Measurements from ENCODE around the gene PKHD1.

Gene PKHD1

GRCh38 chr6:52133324-52133723, 45.9 kb upstream of the PKHD1 start:
- TF ChIP-seq SIN3A (IDR thresholded peaks at IDR 0.05; ENCODE audit: borderline replicate concordance, insufficient read depth, low read length), result no peak
- no peak for TF ChIP-seq TAF1 (IDR thresholded peaks at IDR 0.05; ENCODE audit: borderline replicate concordance, insufficient read depth, low read length)
- no peak for TF ChIP-seq FOXP2 (optimal IDR thresholded peaks at IDR 0.05; ENCODE audit: borderline replicate concordance, extremely low read depth, extremely low read length, insufficient read depth)
- TF ChIP-seq, protein P1, sequence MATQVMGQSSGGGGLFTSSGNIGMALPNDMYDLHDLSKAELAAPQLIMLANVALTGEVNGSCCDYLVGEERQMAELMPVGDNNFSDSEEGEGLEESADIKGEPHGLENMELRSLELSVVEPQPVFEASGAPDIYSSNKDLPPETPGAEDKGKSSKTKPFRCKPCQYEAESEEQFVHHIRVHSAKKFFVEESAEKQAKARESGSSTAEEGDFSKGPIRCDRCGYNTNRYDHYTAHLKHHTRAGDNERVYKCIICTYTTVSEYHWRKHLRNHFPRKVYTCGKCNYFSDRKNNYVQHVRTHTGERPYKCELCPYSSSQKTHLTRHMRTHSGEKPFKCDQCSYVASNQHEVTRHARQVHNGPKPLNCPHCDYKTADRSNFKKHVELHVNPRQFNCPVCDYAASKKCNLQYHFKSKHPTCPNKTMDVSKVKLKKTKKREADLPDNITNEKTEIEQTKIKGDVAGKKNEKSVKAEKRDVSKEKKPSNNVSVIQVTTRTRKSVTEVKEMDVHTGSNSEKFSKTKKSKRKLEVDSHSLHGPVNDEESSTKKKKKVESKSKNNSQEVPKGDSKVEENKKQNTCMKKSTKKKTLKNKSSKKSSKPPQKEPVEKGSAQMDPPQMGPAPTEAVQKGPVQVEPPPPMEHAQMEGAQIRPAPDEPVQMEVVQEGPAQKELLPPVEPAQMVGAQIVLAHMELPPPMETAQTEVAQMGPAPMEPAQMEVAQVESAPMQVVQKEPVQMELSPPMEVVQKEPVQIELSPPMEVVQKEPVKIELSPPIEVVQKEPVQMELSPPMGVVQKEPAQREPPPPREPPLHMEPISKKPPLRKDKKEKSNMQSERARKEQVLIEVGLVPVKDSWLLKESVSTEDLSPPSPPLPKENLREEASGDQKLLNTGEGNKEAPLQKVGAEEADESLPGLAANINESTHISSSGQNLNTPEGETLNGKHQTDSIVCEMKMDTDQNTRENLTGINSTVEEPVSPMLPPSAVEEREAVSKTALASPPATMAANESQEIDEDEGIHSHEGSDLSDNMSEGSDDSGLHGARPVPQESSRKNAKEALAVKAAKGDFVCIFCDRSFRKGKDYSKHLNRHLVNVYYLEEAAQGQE (IDR thresholded peaks at IDR 0.05; ENCODE audit: insufficient read depth in 1 of 2, low read depth in 2 of 2, low read length in 2 of 2), result no peak
- TF ChIP-seq POLR2AphosphoS5 (IDR thresholded peaks at IDR 0.05; ENCODE audit: low read depth, low read length), result no peak

GRCh38 chr6:52132292-52132691, 44.9 kb upstream of the PKHD1 start:
- TF ChIP-seq FOXP2 (optimal IDR thresholded peaks at IDR 0.05; ENCODE audit: borderline replicate concordance, extremely low read depth, extremely low read length, insufficient read depth) (no peak), POLR2AphosphoS5 (IDR thresholded peaks at IDR 0.05; ENCODE audit: low read depth, low read length) (no peak), SIN3A (IDR thresholded peaks at IDR 0.05; ENCODE audit: borderline replicate concordance, insufficient read depth, low read length) (no peak), TAF1 (IDR thresholded peaks at IDR 0.05; ENCODE audit: borderline replicate concordance, insufficient read depth, low read length) (no peak)
- TF ChIP-seq, protein P1 (IDR thresholded peaks at IDR 0.05; ENCODE audit: insufficient read depth in 1 of 2, low read depth in 2 of 2, low read length in 2 of 2), result no peak

DNA sequence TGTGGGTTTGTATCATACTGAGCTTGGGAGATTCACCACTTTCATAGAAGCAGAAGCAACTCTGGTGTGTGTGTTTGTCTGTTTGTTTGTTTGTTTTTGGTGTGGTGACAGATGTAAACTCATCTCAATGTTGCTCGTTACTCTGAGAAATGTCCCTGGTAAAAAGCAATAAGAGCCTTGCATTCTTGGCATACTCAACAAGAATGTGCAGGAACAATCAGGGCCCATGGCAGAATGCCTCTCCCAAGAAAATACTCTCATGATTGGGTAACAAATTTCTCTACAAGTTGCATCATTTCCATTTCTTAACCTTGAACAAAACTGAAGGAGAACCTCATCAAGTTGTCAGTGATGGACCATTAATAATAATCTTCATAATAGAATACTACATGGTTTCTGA, 43.0 kb upstream of the PKHD1 start:
- TF ChIP-seq POLR2AphosphoS5 (IDR thresholded peaks at IDR 0.05; ENCODE audit: low read depth, low read length) (no peak), SIN3A (IDR thresholded peaks at IDR 0.05; ENCODE audit: borderline replicate concordance, insufficient read depth, low read length) (no peak), FOXP2 (optimal IDR thresholded peaks at IDR 0.05; ENCODE audit: borderline replicate concordance, extremely low read depth, extremely low read length, insufficient read depth) (no peak), TAF1 (IDR thresholded peaks at IDR 0.05; ENCODE audit: borderline replicate concordance, insufficient read depth, low read length) (no peak)
- TF ChIP-seq, protein P1 (IDR thresholded peaks at IDR 0.05; ENCODE audit: insufficient read depth in 1 of 2, low read depth in 2 of 2, low read length in 2 of 2), result no peak

GRCh38 chr6:52127957-52128356, 40.5 kb upstream of the PKHD1 start:
- TF ChIP-seq TAF1 (IDR thresholded peaks at IDR 0.05; ENCODE audit: borderline replicate concordance, insufficient read depth, low read length) (no peak), FOXP2 (optimal IDR thresholded peaks at IDR 0.05; ENCODE audit: borderline replicate concordance, extremely low read depth, extremely low read length, insufficient read depth) (no peak)
- TF ChIP-seq, protein P1 (IDR thresholded peaks at IDR 0.05; ENCODE audit: insufficient read depth in 1 of 2, low read depth in 2 of 2, low read length in 2 of 2), result no peak

DNA sequence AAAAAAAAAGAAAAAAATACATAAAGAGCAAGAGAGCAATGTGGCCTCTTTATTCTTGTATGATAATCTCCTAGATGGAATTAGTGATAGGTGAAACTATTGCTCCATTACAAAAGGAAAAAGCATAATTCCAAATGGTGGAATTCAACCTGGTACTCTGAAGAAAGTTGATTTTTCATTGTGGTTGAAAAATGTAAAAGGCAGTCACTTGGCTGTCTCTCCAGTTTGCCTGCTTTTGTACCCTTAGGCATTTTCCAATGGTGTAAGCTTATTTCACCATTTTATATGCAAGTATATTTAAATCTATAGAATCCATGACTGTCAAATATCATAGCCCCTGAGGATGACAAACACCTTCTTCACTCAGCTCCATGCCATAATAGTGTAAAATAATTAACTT, 38.8 kb upstream of the PKHD1 start:
- no peak for TF ChIP-seq FOXP2 (optimal IDR thresholded peaks at IDR 0.05; ENCODE audit: borderline replicate concordance, extremely low read depth, extremely low read length, insufficient read depth)
- TF ChIP-seq, protein P1 (IDR thresholded peaks at IDR 0.05; ENCODE audit: insufficient read depth in 1 of 2, low read depth in 2 of 2, low read length in 2 of 2), result no peak
- TF ChIP-seq TAF1 (IDR thresholded peaks at IDR 0.05; ENCODE audit: borderline replicate concordance, insufficient read depth, low read length), result no peak
- TF ChIP-seq SIN3A (IDR thresholded peaks at IDR 0.05; ENCODE audit: borderline replicate concordance, insufficient read depth, low read length), result no peak
- no peak for TF ChIP-seq POLR2AphosphoS5 (IDR thresholded peaks at IDR 0.05; ENCODE audit: low read depth, low read length)
